ENCODE measurements around the gene TPR.

TPR gene

GRCh38 chr1:186289943-186290545 is 85.0 kb downstream of the TPR start:
- DNase-seq (ENCODE audit: low spot score) = no peak

GRCh38 chr1:186286615-186287315 is 88.3 kb downstream of the TPR start:
- peak; percentile 52 for DNase-seq (ENCODE audit: low spot score)

GRCh38 chr1:186283374-186283773 is 91.7 kb downstream of the TPR start:
- no peak for DNase-seq (ENCODE audit: low spot score)

- DNase-seq (ENCODE audit: low spot score) = no peak
These were observed 92.6 kb downstream of the TPR start for GRCh38 chr1:186282466-186282865.

- DNase-seq (ENCODE audit: low spot score) = no peak
These were observed 99.2 kb downstream of the TPR start for GRCh38 chr1:186275822-186276221.

GRCh38 chr1:186272486-186272885 is 102.6 kb downstream of the TPR start:
- peak; percentile 35 for DNase-seq (ENCODE audit: low spot score)

- DNase-seq (ENCODE audit: low spot score) = no peak
These were observed 104.0 kb downstream of the TPR start for GRCh38 chr1:186271032-186271431.

All from COLO829 (cell line).